ENCODE data around the gene IPO11. TPM values are rescaled to one million over a fixed set of nuclear protein-coding genes. Genes with fewer than 3 reads are reported as not detected.

Gene IPO11
- total RNA-seq, result 137 and 145 TPM in 2 replicates

GRCh38 chr5:62412549-62413329 is at the start of gene IPO11:
Gene IPO11 (plus strand): TSS chr5:62412763. CDS start chr5:62437280, 24,517 bp downstream.

DNA sequence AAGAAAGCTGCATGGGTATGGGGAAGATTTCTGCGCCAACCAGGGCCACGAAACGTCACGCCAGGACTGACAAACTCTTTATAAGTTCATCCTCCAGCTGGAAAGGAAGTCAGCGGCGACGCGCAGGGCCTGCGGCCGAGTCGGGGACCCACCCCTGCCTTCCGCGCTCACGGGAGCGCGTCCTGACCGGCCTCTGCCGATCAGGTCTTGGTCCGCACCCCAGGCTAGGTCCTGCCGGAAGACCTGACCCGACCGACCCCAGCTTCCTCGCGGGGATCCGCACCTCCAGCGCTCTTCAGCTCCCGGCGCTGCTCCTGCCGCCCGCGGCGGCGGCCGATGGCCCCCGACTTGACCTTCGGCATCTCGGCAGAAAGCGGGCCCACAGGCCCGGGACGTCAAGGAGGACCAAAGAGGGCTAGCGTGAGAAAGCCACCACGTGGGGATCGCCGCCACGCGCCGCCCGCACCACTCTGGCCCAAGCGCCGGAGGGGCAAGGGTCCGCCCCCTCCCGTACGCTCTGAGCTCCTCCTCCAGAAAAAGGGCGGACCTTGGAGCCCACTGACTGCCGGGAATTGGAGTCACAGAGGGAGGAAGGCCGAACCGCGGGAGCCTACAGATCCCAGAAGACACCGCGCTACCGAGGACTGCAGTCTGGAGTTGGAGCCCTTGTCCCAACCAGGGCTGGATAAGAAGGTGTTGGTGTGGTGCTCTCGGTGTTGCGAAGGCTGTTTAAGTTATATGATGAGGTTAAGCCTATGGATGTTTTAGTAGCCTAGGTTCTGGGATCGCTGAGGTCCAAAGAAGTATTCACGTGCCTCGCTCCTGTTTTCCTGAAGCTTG is 8.9 kb upstream of the IPO11 start, which contains the start of gene DIMT1:
Gene DIMT1, minus strand, starts transcription at position 495 of the 840 bp plus-strand sequence. Its CDS starts 133 bp downstream, at position 362.

GRCh38 chr5:62578540-62578939 is 166.0 kb downstream of the IPO11 start, which contains the start of gene LRRC70:
Gene LRRC70 (plus strand): TSS chr5:62578819. CDS start chr5:62579439, 620 bp downstream.

Small RNA genes within 50 kb of the gene (small RNA-seq; reads per million reads assigned to genes)
- gene CKS1BP3, result not detected
- gene RNU6-661P, result not detected

Other genes with a start within 250 kb of the IPO11 start
- gene KIF2A, start 106.6 kb upstream of the IPO11 start, total RNA-seq, result 131 and 151 TPM in 2 replicates
- 50.8 and 54.3 TPM in 2 replicates for gene DIMT1, start 8.9 kb upstream of the IPO11 start, total RNA-seq
- 42.6 and 45.2 TPM in 2 replicates for gene LRRC70, start 166.1 kb downstream of the IPO11 start, total RNA-seq